NB4 (cell line): ENCODE measurements around the gene CHN1.

ENCODE experiments used
- DNase-seq: peaks from one replicate; pipeline ENCODE4 v3.0.0; 2010; ENCODE audit warnings: low read depth
- H3K4me3 ChIP-seq: one replicate; pipeline ENCODE4 v1.5.1; 2011; ENCODE audit warnings: mild to moderate bottlenecking, low read depth, low read length, moderate library complexity
- CTCF ChIP-seq: IDR thresholded peaks from one replicate; pipeline ENCODE4 v1.5.1; 2012; ENCODE audit warnings: low read depth, low read length
- MAX ChIP-seq: IDR thresholded peaks from 2 replicates; pipeline ENCODE4 v1.6.1; 2011; ENCODE audit warnings: low read depth, low read length
- MYC ChIP-seq: IDR thresholded peaks from 2 replicates; pipeline ENCODE4 v1.6.1; 2011; ENCODE audit warnings: low read depth, low read length
- POLR2A ChIP-seq: IDR thresholded peaks from 2 replicates; pipeline ENCODE4 v1.6.1; 2011; ENCODE audit warnings: mild to moderate bottlenecking; ENCODE audit not compliant: insufficient read length; ENCODE audit errors: extremely low read depth

Gene CHN1

GRCh38 chr2:174765576-174765975 lies 239.6 kb downstream of the CHN1 start:
- DNase-seq, result no peak
- no peak overlapping the region for H3K4me3 ChIP-seq
- TF ChIP-seq POLR2A, result no peak
- no peak for TF ChIP-seq CTCF
- no peak for TF ChIP-seq MYC
- TF ChIP-seq MAX, result no peak

- no peak within 1 kb of the TSS for H3K4me3 ChIP-seq
- DNase-seq, result peak; percentile 26
- TF ChIP-seq POLR2A (no peak), MYC (no peak), CTCF (no peak), MAX (no peak)
Measured at GRCh38 chr2:174764280-174765255, 240.6 kb downstream of the CHN1 start, which contains the start of gene CHRNA1. Gene CHRNA1 (minus strand): TSS chr2:174764472. CDS start chr2:174764394, 78 bp downstream.

GRCh38 chr2:174763780-174764179 lies 241.4 kb downstream of the CHN1 start:
- TF ChIP-seq CTCF, result no peak
- TF ChIP-seq MAX, result no peak
- TF ChIP-seq POLR2A, result no peak
- TF ChIP-seq MYC, result no peak
- DNase-seq, result no peak
- no peak overlapping the region for H3K4me3 ChIP-seq

- TF ChIP-seq MAX (no peak), POLR2A (no peak), CTCF (no peak), MYC (no peak)
- DNase-seq, result no peak
- H3K4me3 ChIP-seq, result no peak overlapping the region
Measured at GRCh38 chr2:174762464-174762863, 242.7 kb downstream of the CHN1 start.

- no peak for DNase-seq
- no peak overlapping the region for H3K4me3 ChIP-seq
- TF ChIP-seq POLR2A (no peak), CTCF (no peak), MAX (no peak), MYC (no peak)
Measured at GRCh38 chr2:174761837-174762236, 243.3 kb downstream of the CHN1 start.
